Cardiac muscle cell (in vitro differentiated cells and primary cell): ENCODE results near the gene FEZ2. TPM values are rescaled to one million over a fixed set of nuclear protein-coding genes. Genes with fewer than 3 reads are reported as not detected.
A peak's percentile ranks its signal among the peaks of the same experiment; 100 is the strongest.

ENCODE experiments used
- DNase-seq, 2 donors: peaks; one replicate each; pipeline versions ENCODE4 v3.0.0 to v3.0.0-alpha.2; 2010 to 2017; ENCODE audit warnings: low read depth in 1 of 2, low spot score in 1 of 2
- H3K27ac ChIP-seq: fragments of 200-600 bp; sonication (generic); 2 replicates; pipeline ENCODE4 v1.5.1; 2016
- H3K27me3 ChIP-seq: fragments of 200-600 bp; sonication (generic); 2 replicates; pipeline ENCODE4 v1.6.0; 2016; ENCODE audit warnings: control low read depth
- H3K36me3 ChIP-seq: fragments of 200-600 bp; sonication (generic); 2 replicates; pipeline ENCODE4 v1.5.1; 2016; ENCODE audit warnings: control low read depth
- H3K4me1 ChIP-seq: fragments of 200-600 bp; sonication (generic); 2 replicates; pipeline ENCODE4 v1.8.1; 2017; ENCODE audit warnings: low read depth, mild to moderate bottlenecking, mixed run types
- H3K4me3 ChIP-seq: fragments of 200-600 bp; sonication (generic); 2 replicates; pipeline ENCODE4 v1.5.1; 2016; ENCODE audit warnings: mild to moderate bottlenecking
- H3K9me3 ChIP-seq: fragments of 200-600 bp; sonication (generic); 2 replicates; pipeline ENCODE4 v1.5.1; 2017; ENCODE audit warnings: low read depth, mild to moderate bottlenecking, control low read depth
- polyA plus RNA-seq: library from polyadenylated mRNA; unstranded; fragments of >200 nt; fragmentation: Nextera tagmentation; extraction: Ambion mirVana; gene quantifications from 2 replicates; pipeline ENCODE4 v1.2.1, GENCODE V29; 2016
- total RNA-seq: library from RNA; depleted of rRNA; stranded (reverse); fragments of >200 nt; gene quantifications from 2 replicates; pipeline ENCODE4 v1.2.3, GENCODE V29; 2016
- TF ChIP-seq, protein P1 (sequence below): IDR thresholded peaks from 2 replicates; pipeline ENCODE4 v1.5.1; 2012; ENCODE audit warnings: low read depth, mild to moderate bottlenecking, low read length

Gene FEZ2
- total and polyA plus RNA-seq, 2 experiments from 2014 or later, result 10.8 to 17.3 TPM

DNA sequence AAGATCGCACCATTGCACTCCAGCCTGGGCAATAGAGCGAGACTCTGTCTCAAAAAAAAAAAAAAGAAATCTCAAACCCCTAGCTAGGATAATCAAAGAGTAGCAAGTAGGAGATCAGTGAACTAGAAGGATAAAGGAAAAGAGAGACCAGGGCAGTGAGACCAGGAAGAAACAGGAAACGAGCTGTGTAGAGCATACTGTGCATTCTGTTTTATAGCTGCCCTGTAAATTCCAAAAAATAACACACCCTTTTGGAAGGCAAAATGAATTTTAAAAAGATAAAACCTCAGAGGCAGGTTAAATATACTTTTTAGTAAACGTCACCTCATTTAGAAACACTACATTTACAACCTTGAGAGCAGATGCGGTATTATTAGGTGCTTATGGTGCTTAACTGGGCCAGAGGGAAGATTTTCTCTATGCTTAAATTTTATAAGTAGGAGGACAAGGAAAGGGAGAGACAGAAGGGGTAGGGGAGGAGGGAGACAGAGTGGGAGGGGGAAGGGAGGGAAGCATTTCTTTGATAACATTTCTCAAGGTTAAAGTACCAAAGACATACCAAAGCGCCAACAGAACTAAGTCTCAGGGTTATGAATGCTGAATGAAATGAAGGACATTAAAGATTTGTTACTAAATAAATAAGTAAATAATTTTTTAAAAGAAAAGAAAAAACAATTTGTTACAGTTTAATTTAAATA, 30.1 kb downstream of the FEZ2 start:
- no peak overlapping the region for H3K4me3 ChIP-seq
- DNase-seq, result peak in 1 of 2 donors; percentile 39
- no peaks in the 10 kb centered on the region for H3K36me3 ChIP-seq
- no peaks in the 10 kb centered on the region for H3K27me3 ChIP-seq
- H3K9me3 ChIP-seq, result no peaks in the 10 kb centered on the region
- no peak overlapping the region for H3K27ac ChIP-seq
- peaks cover 24% of the 10 kb centered on the region for H3K4me1 ChIP-seq
- TF ChIP-seq, protein P1, sequence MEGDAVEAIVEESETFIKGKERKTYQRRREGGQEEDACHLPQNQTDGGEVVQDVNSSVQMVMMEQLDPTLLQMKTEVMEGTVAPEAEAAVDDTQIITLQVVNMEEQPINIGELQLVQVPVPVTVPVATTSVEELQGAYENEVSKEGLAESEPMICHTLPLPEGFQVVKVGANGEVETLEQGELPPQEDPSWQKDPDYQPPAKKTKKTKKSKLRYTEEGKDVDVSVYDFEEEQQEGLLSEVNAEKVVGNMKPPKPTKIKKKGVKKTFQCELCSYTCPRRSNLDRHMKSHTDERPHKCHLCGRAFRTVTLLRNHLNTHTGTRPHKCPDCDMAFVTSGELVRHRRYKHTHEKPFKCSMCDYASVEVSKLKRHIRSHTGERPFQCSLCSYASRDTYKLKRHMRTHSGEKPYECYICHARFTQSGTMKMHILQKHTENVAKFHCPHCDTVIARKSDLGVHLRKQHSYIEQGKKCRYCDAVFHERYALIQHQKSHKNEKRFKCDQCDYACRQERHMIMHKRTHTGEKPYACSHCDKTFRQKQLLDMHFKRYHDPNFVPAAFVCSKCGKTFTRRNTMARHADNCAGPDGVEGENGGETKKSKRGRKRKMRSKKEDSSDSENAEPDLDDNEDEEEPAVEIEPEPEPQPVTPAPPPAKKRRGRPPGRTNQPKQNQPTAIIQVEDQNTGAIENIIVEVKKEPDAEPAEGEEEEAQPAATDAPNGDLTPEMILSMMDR, result no peak

DNA sequence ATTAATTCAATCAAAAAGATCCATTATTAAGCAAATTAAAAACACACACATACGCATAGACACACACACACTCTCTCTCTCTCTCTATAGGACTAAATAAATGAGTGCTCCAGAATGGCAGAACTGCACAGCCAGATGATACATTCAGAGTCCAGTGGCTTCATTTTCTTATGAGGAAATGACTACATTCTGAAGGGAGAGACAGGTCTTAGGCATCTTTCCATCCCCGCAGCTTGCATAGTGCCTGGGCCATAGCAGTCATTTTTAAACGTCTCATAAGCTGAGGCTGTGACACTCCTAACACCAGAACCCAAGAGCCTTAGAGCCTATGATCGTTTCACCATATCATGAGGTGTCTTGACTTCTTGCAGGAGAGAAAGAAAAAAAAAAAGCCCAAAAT, 31.1 kb downstream of the FEZ2 start:
- TF ChIP-seq, protein P1, result no peak
- H3K4me1 ChIP-seq, result peaks cover 18% of the 10 kb centered on the region
- no peak overlapping the region for H3K4me3 ChIP-seq
- no peaks in the 10 kb centered on the region for H3K9me3 ChIP-seq
- H3K27ac ChIP-seq, result no peak overlapping the region
- DNase-seq, result no peak
- H3K36me3 ChIP-seq, result no peaks in the 10 kb centered on the region
- no peaks in the 10 kb centered on the region for H3K27me3 ChIP-seq

- no peaks in the 10 kb centered on the region for H3K9me3 ChIP-seq
- no peaks in the 10 kb centered on the region for H3K36me3 ChIP-seq
- H3K4me1 ChIP-seq, result peaks cover 22% of the 10 kb centered on the region
- no peak overlapping the region for H3K27ac ChIP-seq
- DNase-seq, result no peak
- TF ChIP-seq, protein P1, result no peak
- H3K4me3 ChIP-seq, result no peak overlapping the region
- H3K27me3 ChIP-seq, result no peaks in the 10 kb centered on the region
Observed at GRCh38 chr2:36565712-36566111, 32.3 kb downstream of the FEZ2 start.

DNA sequence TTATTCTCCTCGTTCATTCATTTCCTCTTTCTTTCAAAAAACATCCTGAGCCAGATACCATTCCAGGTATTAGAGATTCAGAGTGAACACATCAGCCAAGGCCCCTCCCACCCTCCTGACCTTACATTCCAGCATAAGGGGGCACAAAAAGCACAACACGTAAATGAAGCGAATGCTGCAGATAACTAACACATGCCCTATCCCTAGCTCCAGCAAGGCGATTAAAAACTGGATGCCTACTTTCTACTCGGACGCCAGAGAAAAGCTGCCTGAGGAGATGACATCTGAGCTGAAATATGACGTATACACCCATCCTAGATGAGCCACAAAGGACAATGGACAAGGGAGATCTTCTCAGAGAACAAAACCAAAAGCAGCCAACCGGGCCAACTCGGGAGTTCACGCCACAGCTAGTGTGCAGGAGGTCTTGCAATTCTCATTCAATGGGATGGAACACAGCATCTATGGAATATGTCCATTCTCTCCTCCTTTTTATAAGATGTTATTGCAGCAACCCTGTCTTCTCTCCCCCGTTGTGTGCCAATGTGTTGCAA, 33.5 kb downstream of the FEZ2 start:
- Histone ChIP-seq H3K36me3 (no peaks in the 10 kb centered on the region), H3K9me3 (no peaks in the 10 kb centered on the region), H3K27ac (no peak overlapping the region), H3K4me3 (no peak overlapping the region), H3K27me3 (no peaks in the 10 kb centered on the region), H3K4me1 (peaks cover 17% of the 10 kb centered on the region)
- DNase-seq, result no peak
- TF ChIP-seq, protein P1, result no peak

- no peaks in the 10 kb centered on the region for H3K27me3 ChIP-seq
- peaks cover 7% of the 10 kb centered on the region for H3K4me1 ChIP-seq
- H3K4me3 ChIP-seq, result no peak overlapping the region
- TF ChIP-seq, protein P1, result no peak
- H3K9me3 ChIP-seq, result no peaks in the 10 kb centered on the region
- H3K27ac ChIP-seq, result no peak overlapping the region
- H3K36me3 ChIP-seq, result no peaks in the 10 kb centered on the region
- peak in 1 of 2 donors; percentile 71 for DNase-seq
Observed at GRCh38 chr2:36562973-36563532, 34.9 kb downstream of the FEZ2 start.
